ENCODE data around the gene LENEP. TPM values are rescaled to one million over a fixed set of nuclear protein-coding genes. Genes with fewer than 3 reads are reported as not detected.

The LENEP gene
- total RNA-seq = not detected
- long read RNA-seq = 0 reads

GRCh38 chr1:154993572-154994268, at the start of gene LENEP:
Gene LENEP (plus strand): TSS chr1:154993586. CDS start chr1:154993608, 22 bp downstream.
- intact Hi-C loops (cut with DNase I) = no loop called here
- DNase-seq (ENCODE audit: missing footprints) (no peak), ATAC-seq (no peak)

DNA sequence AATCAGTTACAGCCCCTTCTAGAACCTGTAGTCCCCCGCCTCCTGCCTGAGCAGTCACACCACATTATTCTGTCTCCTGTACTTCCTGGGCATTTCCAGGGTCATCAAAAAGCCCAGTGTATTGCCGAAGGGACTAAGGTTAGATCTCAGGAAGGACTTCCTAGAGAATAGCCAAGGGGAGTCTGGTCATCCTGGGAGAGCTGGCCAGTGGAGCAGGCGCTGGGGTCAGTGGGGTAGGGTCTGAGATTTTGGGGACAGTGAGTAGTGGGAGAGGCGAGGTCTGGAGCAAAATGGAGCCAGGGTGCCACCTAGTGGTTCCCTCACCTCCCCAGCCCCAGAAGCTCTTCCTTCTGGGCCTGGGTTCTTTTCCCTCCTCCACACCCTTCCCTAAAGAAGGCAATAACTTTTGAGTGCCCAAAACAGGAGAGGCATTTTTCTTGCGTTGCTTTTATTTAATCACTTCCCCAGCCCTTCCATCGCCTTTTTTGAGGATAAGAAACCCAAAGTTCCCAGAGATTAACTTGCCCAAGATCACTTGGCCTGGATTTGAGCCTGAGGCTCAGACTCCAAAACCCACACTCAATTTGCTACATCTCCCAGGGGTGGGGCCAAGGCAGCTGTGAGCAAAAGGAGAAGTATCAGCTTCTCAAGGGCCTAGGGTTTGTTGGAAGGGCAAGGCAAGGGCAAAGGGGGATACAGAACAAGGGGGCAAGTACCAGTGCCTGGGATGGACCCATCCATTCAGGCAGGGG, 49.6 kb upstream of the LENEP start:
- intact Hi-C loops (cut with DNase I) = no loop called here
- DNase-seq (ENCODE audit: missing footprints) = no peak
- ATAC-seq = peak; percentile 54

DNA sequence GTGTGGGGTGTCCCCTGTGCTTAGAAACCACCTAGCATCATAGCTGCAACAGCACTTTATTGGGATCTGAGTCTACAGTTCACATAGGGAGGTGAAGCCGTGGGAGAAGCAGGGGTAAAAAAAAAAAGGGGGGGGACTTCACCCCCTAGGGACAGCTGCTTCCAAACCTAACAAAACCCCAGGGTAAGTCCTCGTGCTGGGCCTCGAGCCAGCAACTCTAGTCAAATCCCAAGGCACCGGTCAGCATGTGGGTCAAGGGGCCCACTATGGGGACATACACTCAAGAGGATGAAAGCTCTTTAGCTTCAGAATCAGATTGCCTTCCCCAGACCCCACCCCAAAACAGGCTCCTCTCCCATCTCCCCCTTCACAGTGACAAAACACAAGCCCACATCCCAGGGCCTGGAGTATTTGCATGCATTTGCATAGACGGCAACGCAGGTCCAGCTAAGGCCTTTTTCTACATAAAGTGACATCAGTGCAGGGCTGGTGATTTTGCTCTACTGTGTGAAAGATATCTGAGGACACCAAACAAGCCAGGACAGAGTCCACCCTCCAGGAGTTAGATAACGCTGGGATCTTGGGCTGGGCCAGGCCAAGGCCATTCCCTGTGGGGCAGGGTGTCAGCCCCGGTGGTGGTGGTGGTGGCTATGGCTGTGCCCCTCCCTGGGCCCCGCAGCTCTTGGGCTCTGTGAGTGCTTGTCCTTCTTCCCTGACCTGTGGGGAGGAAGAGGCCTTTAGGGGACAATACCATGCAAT, 48.8 kb upstream of the LENEP start:
- intact Hi-C loops (cut with DNase I) = no loop called here
- no peak for ATAC-seq
- no peak for DNase-seq (ENCODE audit: missing footprints)

DNA sequence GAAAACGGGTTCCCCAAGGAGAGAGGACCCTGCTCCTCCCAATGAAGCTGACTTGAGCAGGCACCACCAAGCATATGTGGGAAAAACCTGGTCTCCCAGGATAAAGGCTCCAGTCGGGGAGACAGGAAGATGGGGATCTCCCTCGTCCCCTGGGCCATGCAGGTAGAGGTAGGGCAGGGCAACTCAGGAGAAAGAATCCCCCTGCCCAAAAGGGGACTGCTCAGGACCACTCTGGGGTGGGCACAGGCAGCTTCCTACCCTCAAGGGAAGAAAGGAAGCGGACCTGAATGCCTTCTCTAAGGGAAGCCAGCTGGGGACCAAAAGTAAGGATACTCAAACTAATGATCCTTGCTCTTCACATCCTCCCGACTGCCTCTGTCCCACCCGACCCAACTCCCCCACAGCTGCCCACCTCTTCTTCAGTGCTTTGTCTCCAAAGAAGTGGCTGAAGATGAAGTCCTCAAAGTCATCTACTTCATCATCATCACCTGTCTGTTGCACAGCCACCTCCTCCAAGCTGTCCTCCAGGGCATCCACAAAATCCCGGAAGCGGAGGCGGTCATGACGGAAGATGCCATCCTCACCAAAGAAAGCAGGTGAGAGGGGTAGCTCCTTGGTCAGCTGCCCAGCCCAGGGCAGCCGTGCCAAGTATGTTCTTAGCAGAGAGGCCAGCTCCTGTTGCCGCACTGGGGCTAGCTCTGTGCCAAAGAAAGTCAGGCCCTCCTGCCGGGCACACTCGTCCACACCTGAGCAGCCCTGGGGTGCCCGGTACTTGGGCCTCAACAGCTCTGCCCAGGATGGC, 48.0 kb upstream of the LENEP start:
- ATAC-seq (no peak), DNase-seq (ENCODE audit: missing footprints) (no peak)
- intact Hi-C loops (cut with DNase I) = no loop called here

GRCh38 chr1:154945962-154946850, 47.2 kb upstream of the LENEP start:
- intact Hi-C loops (cut with DNase I) = no loop called here
- DNase-seq (ENCODE audit: missing footprints) (no peak), ATAC-seq (no peak)

- intact Hi-C loops (cut with DNase I) = no loop called here
- DNase-seq (ENCODE audit: missing footprints) (no peak), ATAC-seq (no peak)
These were observed 45.3 kb upstream of the LENEP start for GRCh38 chr1:154948079-154948478.

DNA sequence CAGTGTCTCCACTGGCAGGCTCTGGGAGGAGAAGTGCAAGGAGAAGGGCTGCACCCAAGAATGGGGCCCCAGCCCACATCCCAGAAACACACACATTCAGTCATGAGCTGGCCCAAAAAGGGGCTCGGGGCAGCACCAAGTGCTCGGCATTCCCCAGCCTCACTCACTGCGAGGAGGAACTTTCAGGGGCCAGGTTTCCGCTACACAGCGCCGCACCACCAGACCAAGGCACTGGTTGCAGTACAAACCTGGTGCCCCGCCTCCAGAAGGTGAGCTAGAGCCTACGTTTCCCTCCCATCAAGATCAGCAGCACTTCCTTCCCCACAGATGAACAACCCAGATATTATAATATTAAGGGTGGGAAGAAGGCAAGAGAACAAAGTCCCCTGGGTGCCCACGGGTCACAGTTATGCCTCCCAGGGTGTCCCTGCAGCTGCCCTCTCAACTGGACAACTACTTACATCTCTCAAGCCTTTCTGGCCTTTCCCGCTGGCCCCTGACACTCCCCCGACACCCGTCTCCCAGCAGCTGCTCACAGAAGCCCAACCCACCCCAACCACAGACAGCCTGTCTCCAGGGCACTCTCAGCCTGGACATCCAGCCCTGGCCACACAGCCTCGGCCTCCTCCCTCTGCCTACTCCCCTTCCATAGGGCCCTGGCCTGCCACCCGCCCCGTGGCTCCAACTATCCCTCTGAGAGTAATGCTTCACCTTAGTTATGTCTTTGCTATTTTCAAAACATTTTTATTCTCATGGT, 41.3 kb upstream of the LENEP start:
- DNase-seq (ENCODE audit: missing footprints) = peak; percentile 66
- intact Hi-C loops (cut with DNase I) = no loop called here
- no peak for ATAC-seq

GRCh38 chr1:154952664-154953063, 40.7 kb upstream of the LENEP start:
- ATAC-seq (no peak), DNase-seq (ENCODE audit: missing footprints) (no peak)
- intact Hi-C loops (cut with DNase I) = no loop called here

DNA sequence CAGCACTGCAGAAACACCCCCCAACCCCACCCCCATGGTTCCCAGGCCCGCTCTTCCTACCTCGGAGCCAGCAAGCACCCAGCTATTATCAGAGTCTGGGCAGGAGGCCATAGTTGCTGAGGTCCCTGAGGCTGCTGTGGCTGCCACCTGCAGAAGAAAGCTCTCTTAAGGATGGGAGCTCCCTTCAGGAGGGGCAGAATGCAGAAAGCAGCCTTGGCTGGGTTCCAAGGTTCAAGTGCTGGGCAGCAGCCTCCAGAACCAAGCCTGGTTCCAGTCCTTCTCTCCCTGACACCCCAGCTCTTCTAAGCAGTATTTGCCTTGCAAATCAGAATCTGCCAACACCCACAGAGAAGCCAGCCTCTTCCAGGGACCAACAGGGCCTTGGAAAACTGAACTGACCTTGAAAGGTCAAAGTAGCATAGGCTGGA, 39.8 kb upstream of the LENEP start:
- DNase-seq (ENCODE audit: missing footprints) = peak; percentile 37
- ATAC-seq = no peak
- intact Hi-C loops (cut with DNase I) = no loop called here

GRCh38 chr1:154954541-154954940, 38.8 kb upstream of the LENEP start:
- intact Hi-C loops (cut with DNase I) = no loop called here
- no peak for ATAC-seq
- no peak for DNase-seq (ENCODE audit: missing footprints)

- intact Hi-C loops (cut with DNase I) = no loop called here
- ATAC-seq (no peak), DNase-seq (ENCODE audit: missing footprints) (peak; percentile 69)
These were observed 38.2 kb upstream of the LENEP start for GRCh38 chr1:154955039-154955717.

GRCh38 chr1:154955718-154956543, 37.5 kb upstream of the LENEP start, which contains the start of gene PBXIP1:
Gene PBXIP1 (minus strand): TSS chr1:154956099. CDS start chr1:154953721, 2,378 bp downstream.
- peak; percentile 68 for DNase-seq (ENCODE audit: missing footprints)
- intact Hi-C loops (cut with DNase I) = no loop called here
- ATAC-seq = peak; percentile 84

GRCh38 chr1:154956544-154956941, 36.8 kb upstream of the LENEP start:
- no peak for ATAC-seq
- intact Hi-C loops (cut with DNase I) = no loop called here
- peak; percentile 69 for DNase-seq (ENCODE audit: missing footprints)

- ATAC-seq (no peak), DNase-seq (ENCODE audit: missing footprints) (peak; percentile 23)
- intact Hi-C loops (cut with DNase I) = no loop called here
These were observed 36.2 kb upstream of the LENEP start for GRCh38 chr1:154957091-154957657.

DNA sequence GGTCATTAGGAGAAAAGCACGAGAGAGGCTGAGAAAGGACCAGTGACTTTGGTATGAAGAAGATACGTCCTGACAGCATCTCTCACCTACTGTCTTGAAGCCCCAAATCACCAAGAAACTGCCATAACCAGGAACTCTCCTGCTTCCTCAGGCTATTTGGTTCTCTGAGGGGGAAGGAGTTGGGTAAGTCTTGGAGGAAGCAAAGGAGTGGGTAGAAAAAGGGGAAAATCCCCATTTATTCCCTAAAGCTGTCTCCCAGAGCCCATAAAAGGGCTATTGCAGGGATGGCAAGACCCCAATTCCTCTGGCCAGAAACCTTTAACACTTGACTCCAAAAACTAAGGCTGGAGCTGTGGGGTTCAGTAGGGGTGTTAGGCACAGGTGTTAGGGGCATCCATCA, 35.4 kb upstream of the LENEP start:
- intact Hi-C loops (cut with DNase I) = no loop called here
- no peak for ATAC-seq
- DNase-seq (ENCODE audit: missing footprints) = no peak
